ENCODE measurements around the gene HTATIP2. TPM values are rescaled to one million over a fixed set of nuclear protein-coding genes. Genes with fewer than 3 reads are reported as not detected.

Gene HTATIP2
- total and polyA plus RNA-seq, 9 of the 15 experiments (the other 6 are each of a cell fraction or from before 2014, with no cell fraction given) = 48.3 to 90.9 (median 64.4) TPM

DNA sequence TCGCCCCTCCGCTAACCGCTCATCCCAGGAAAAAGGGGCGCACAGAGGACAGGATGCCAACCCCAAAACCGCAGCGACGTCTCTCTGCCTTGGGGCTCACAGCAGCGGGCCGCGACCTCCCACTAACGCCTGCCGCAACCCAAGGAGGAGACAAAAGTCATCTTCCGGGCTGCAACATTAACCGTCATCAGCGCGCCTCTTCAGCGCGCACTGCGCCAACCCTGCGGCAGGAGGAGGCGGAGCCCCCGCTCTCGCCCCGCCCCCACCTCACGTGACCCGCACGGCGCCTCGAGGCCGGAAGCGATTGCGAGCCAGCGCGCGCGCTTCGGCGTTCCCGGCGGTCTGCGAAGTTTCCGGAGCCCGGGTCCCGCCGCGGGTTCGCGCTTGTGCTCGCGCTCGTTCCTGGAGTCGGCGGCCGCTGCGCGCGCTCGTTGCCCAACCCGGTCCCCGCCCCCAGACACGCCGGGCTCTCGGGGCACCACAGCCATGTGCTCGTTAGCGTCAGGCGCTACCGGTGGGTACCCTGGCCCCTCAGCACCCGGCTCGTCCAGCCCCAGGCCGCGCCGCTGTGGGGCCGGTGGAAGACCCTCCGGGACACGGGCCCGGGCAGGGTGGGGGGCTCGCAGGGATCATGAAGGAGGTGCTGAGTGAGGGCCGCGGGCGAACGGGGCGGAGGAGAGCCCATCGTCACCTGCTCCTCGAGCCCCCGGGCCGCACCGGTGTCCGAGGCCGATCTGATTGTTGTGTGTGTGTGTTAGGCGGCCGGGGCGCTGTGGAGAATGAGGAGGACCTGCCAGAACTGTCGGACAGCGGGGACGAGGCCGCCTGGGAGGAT is 24.0 kb downstream of the HTATIP2 start, which contains the start of gene PRMT3 (continued):
- TF ChIP-seq, protein P1, sequence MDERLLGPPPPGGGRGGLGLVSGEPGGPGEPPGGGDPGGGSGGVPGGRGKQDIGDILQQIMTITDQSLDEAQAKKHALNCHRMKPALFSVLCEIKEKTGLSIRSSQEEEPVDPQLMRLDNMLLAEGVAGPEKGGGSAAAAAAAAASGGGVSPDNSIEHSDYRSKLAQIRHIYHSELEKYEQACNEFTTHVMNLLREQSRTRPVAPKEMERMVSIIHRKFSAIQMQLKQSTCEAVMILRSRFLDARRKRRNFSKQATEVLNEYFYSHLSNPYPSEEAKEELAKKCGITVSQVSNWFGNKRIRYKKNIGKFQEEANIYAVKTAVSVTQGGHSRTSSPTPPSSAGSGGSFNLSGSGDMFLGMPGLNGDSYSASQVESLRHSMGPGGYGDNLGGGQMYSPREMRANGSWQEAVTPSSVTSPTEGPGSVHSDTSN (CRISPR knock-in tag; IDR thresholded peaks at IDR 0.05; ENCODE audit: low read depth) = no peak
- TF ChIP-seq, protein P1 (tag; conservative IDR thresholded peaks at IDR 0.05; ENCODE audit: low read depth) = no peak
- TF ChIP-seq CBX1 (IDR thresholded peaks at IDR 0.05; ENCODE audit: low read depth) = 0 out of 2 replicates have a peak, but pooled peaks have one; percentile 14
- TF ChIP-seq RBM15 (IDR thresholded peaks at IDR 0.05; ENCODE audit: insufficient read depth, low read length) = no peak
- TF ChIP-seq TAF15 (IDR thresholded peaks at IDR 0.05; ENCODE audit: low read depth, low read length) = no peak
- TF ChIP-seq, protein P2, sequence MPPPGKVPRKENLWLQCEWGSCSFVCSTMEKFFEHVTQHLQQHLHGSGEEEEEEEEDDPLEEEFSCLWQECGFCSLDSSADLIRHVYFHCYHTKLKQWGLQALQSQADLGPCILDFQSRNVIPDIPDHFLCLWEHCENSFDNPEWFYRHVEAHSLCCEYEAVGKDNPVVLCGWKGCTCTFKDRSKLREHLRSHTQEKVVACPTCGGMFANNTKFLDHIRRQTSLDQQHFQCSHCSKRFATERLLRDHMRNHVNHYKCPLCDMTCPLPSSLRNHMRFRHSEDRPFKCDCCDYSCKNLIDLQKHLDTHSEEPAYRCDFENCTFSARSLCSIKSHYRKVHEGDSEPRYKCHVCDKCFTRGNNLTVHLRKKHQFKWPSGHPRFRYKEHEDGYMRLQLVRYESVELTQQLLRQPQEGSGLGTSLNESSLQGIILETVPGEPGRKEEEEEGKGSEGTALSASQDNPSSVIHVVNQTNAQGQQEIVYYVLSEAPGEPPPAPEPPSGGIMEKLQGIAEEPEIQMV (tag; conservative IDR thresholded peaks at IDR 0.05; ENCODE audit: low read depth) = no peak
- peak; percentile 73 for TF ChIP-seq KDM5B (IDR thresholded peaks at IDR 0.05; ENCODE audit: insufficient replicate concordance, low read depth, low read length)
- TF ChIP-seq, protein P3, sequence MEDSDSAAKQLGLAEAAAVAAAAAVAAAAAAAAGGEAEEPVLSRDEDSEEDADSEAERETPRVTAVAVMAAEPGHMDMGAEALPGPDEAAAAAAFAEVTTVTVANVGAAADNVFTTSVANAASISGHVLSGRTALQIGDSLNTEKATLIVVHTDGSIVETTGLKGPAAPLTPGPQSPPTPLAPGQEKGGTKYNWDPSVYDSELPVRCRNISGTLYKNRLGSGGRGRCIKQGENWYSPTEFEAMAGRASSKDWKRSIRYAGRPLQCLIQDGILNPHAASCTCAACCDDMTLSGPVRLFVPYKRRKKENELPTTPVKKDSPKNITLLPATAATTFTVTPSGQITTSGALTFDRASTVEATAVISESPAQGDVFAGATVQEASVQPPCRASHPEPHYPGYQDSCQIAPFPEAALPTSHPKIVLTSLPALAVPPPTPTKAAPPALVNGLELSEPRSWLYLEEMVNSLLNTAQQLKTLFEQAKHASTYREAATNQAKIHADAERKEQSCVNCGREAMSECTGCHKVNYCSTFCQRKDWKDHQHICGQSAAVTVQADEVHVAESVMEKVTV (CRISPR knock-in tag; IDR thresholded peaks at IDR 0.05) = peak; percentile 61
- TF ChIP-seq CAMTA2 (CRISPR knock-in tag; conservative IDR thresholded peaks at IDR 0.05) = no peak
- TF ChIP-seq SUPT5H (IDR thresholded peaks at IDR 0.05) = peak; percentile 81
- no peak; the same call in 1 of the 2 replicates for TF ChIP-seq KAT7 (CRISPR knock-in tag; IDR thresholded peaks at IDR 0.05; ENCODE audit: borderline replicate concordance)
- TF ChIP-seq, protein P4, sequence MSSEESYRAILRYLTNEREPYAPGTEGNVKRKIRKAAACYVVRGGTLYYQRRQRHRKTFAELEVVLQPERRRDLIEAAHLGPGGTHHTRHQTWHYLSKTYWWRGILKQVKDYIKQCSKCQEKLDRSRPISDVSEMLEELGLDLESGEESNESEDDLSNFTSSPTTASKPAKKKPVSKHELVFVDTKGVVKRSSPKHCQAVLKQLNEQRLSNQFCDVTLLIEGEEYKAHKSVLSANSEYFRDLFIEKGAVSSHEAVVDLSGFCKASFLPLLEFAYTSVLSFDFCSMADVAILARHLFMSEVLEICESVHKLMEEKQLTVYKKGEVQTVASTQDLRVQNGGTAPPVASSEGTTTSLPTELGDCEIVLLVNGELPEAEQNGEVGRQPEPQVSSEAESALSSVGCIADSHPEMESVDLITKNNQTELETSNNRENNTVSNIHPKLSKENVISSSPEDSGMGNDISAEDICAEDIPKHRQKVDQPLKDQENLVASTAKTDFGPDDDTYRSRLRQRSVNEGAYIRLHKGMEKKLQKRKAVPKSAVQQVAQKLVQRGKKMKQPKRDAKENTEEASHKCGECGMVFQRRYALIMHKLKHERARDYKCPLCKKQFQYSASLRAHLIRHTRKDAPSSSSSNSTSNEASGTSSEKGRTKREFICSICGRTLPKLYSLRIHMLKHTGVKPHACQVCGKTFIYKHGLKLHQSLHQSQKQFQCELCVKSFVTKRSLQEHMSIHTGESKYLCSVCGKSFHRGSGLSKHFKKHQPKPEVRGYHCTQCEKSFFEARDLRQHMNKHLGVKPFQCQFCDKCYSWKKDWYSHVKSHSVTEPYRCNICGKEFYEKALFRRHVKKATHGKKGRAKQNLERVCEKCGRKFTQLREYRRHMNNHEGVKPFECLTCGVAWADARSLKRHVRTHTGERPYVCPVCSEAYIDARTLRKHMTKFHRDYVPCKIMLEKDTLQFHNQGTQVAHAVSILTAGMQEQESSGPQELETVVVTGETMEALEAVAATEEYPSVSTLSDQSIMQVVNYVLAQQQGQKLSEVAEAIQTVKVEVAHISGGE (CRISPR knock-in tag; IDR thresholded peaks at IDR 0.05) = peak in 2 of 3 experiments; percentile 43 to 86; a peak in 3 of 6 replicates
- TF ChIP-seq ZNF76 (CRISPR knock-in tag; IDR thresholded peaks at IDR 0.05; ENCODE audit: borderline replicate concordance) = peak; percentile 74; the same call in 1 of the 2 replicates
- TF ChIP-seq CREM (IDR thresholded peaks at IDR 0.05; ENCODE audit: low read depth) = peak; percentile 99
- no peak for TF ChIP-seq COPS2 (conservative IDR thresholded peaks at IDR 0.05)
- 0 out of 2 replicates have a peak, but pooled peaks have one; percentile 33 for TF ChIP-seq ZNF134 (CRISPR knock-in tag; conservative IDR thresholded peaks at IDR 0.05)

All from K562 (cell line).